IPS-15b (cell line): ENCODE data around the gene SLC29A3.

ENCODE experiments used
- H3K27me3 ChIP-seq: one replicate; pipeline ENCODE4 v1.6.1; 2013; ENCODE audit warnings: low read length; ENCODE audit not compliant: control insufficient read depth, insufficient read depth
- H3K36me3 ChIP-seq: one replicate; pipeline ENCODE4 v1.6.1; 2013; ENCODE audit warnings: low read length; ENCODE audit not compliant: control insufficient read depth, insufficient read depth
- H3K4me1 ChIP-seq: one replicate; pipeline ENCODE4 v1.6.1; 2013; ENCODE audit warnings: mild to moderate bottlenecking, low read length; ENCODE audit not compliant: control insufficient read depth, insufficient read depth
- H3K4me3 ChIP-seq: one replicate; pipeline ENCODE4 v1.5.1; 2013; ENCODE audit warnings: low read depth, low read length
- H3K9ac ChIP-seq: one replicate; pipeline ENCODE4 v1.6.1; 2013; ENCODE audit warnings: low read depth, mild to moderate bottlenecking, low read length
- H3K9me3 ChIP-seq: one replicate; pipeline ENCODE4 v1.6.1; 2013; ENCODE audit warnings: mild to moderate bottlenecking, low read length; ENCODE audit not compliant: control insufficient read depth, insufficient read depth

The SLC29A3 gene

DNA sequence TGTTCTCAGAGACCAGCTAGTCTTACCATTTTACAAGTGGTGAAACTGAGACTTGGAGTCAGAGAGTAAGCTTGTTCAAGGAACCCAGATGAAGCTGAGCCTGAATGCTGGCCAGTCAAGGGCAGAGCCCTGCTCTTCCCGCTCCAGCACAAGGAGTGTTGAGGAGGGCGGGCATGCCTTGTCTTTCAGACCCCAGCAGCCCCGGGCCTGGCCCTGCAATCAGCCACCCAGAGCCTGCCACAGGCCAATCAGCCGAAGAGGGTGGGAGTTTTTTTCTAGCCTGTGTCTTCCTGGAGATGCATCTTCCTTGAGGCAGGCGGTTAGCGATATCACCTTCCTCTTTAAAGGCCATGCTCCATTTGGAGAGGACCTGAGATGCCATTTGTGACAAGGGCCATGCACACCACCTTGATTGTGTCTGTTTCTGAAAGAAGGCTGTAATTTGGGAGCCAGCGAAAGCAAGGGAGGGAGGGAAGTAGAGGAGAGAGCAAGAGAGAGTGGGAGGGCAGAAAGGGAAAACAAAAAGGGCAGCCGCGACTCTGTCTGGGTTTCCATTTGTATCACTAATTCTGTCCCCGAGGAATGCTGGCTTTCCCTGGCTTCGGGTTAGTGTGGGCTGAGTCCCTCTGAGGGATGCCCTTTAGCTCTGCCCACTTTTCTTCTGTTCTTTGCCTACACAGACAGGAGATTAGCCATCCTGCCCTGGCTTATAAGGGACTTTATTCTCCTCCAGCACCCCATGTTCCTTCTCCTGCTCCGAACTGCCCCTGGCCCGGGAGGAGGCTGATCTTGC, 85.6 kb downstream of the SLC29A3 start:
- Histone ChIP-seq H3K9ac (no peak overlapping the region), H3K4me1 (no peaks in the 10 kb centered on the region), H3K4me3 (no peak overlapping the region), H3K36me3 (no peaks in the 10 kb centered on the region), H3K27me3 (peaks cover 7% of the 10 kb centered on the region), H3K9me3 (no peaks in the 10 kb centered on the region)

- Histone ChIP-seq H3K9ac (no peak overlapping the region), H3K4me3 (no peak overlapping the region), H3K4me1 (no peaks in the 10 kb centered on the region), H3K36me3 (no peaks in the 10 kb centered on the region), H3K9me3 (no peaks in the 10 kb centered on the region), H3K27me3 (no peaks in the 10 kb centered on the region)
Observed at GRCh38 chr10:71406878-71407277, 87.8 kb downstream of the SLC29A3 start.

- H3K36me3 ChIP-seq: no peaks in the 10 kb centered on the region
- no peaks in the 10 kb centered on the region for H3K9me3 ChIP-seq
- H3K4me3 ChIP-seq: no peak overlapping the region
- no peaks in the 10 kb centered on the region for H3K27me3 ChIP-seq
- no peaks in the 10 kb centered on the region for H3K4me1 ChIP-seq
- H3K9ac ChIP-seq: no peak overlapping the region
Observed at GRCh38 chr10:71408436-71409225, 89.6 kb downstream of the SLC29A3 start.

DNA sequence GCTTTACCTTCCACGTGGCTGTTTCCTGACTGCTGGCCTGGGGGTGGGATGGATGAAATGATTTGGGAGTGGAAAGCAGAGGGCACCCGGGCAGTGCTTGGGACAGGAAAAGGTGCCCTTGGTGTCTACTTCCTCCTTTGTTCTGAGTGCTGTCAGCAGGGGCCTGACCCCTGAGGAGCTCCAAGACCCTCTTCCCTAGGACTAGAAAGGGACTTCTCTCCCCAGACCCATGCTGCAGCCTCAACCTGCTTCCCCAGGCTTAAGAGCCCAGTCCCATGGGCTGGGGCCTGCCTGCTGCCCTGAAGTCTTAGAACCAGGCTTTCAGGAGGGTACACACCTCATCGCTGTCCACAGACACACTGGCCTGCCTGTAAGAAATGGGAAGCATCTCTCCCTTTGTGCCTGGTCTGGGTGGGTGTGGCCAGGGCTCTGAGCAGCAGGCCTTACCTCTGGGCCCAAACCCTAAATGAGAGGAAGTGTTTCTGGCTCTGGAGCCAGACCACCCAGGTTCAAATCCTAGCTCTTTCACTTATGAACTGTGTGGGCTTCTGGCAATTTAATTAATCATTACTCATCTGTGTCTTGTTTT, 90.6 kb downstream of the SLC29A3 start:
- no peak overlapping the region for H3K9ac ChIP-seq
- H3K4me1 ChIP-seq: no peaks in the 10 kb centered on the region
- no peaks in the 10 kb centered on the region for H3K36me3 ChIP-seq
- no peaks in the 10 kb centered on the region for H3K27me3 ChIP-seq
- no peaks in the 10 kb centered on the region for H3K9me3 ChIP-seq
- no peak overlapping the region for H3K4me3 ChIP-seq
